AG09309 (cell line): ENCODE results near the gene UNC13A.

Experiments
- DNase-seq: peaks from one replicate; pipeline ENCODE4 v3.0.0-alpha.2; 2010; ENCODE audit warnings: low read depth
- H3K4me3 ChIP-seq: 2 replicates; pipeline ENCODE4 v1.5.1; 2011; ENCODE audit warnings: mild to moderate bottlenecking, low read depth, low read length, moderate library complexity; ENCODE audit not compliant: control insufficient read depth
- CTCF ChIP-seq: IDR thresholded peaks from 2 replicates; pipeline ENCODE4 v1.5.1; 2011; ENCODE audit warnings: mild to moderate bottlenecking, low read depth, low read length, inconsistent platforms; ENCODE audit not compliant: insufficient read depth, control insufficient read depth; ENCODE audit errors: missing control alignments

Gene UNC13A

GRCh38 chr19:17658666-17659065 is 29.5 kb downstream of the UNC13A start:
- DNase-seq = peak; percentile 7
- TF ChIP-seq CTCF = no peak
- no peak overlapping the region for H3K4me3 ChIP-seq

- no peak overlapping the region for H3K4me3 ChIP-seq
- TF ChIP-seq CTCF = no peak
- no peak for DNase-seq
These were observed 29.9 kb downstream of the UNC13A start for GRCh38 chr19:17658240-17658639.

- no peak overlapping the region for H3K4me3 ChIP-seq
- no peak for DNase-seq
- TF ChIP-seq CTCF = no peak
These were observed 31.2 kb downstream of the UNC13A start for GRCh38 chr19:17656970-17657369.

- no peak overlapping the region for H3K4me3 ChIP-seq
- no peak for DNase-seq
- TF ChIP-seq CTCF = no peak
These were observed 32.2 kb downstream of the UNC13A start for GRCh38 chr19:17655751-17656472.

- TF ChIP-seq CTCF = no peak
- no peak for DNase-seq
- H3K4me3 ChIP-seq = no peak overlapping the region
These were observed 33.2 kb downstream of the UNC13A start for GRCh38 chr19:17654993-17655392.

- TF ChIP-seq CTCF = no peak
- DNase-seq = no peak
- H3K4me3 ChIP-seq = no peak overlapping the region
These were observed 35.5 kb downstream of the UNC13A start for GRCh38 chr19:17652627-17653026.
